NCI-H2107 treated with DMSO at 0.1 percent for 48 hours (cell line): ENCODE results near the gene TLE2.
A peak's percentile ranks its signal among the peaks of the same experiment; 100 is the strongest.

ENCODE experiments used
- DNase-seq: peaks from one replicate; lab custom pipeline; 2025; ENCODE audit not compliant: unreplicated experiment; lab: John Stamatoyannopoulos, UW

The TLE2 gene

GRCh38 chr19:3029065-3029923, at the start of gene TLE2:
TLE2 (minus strand) TSS chr19:3029280; CDS start chr19:3028904, 376 bp downstream.
- no peak for DNase-seq

DNA sequence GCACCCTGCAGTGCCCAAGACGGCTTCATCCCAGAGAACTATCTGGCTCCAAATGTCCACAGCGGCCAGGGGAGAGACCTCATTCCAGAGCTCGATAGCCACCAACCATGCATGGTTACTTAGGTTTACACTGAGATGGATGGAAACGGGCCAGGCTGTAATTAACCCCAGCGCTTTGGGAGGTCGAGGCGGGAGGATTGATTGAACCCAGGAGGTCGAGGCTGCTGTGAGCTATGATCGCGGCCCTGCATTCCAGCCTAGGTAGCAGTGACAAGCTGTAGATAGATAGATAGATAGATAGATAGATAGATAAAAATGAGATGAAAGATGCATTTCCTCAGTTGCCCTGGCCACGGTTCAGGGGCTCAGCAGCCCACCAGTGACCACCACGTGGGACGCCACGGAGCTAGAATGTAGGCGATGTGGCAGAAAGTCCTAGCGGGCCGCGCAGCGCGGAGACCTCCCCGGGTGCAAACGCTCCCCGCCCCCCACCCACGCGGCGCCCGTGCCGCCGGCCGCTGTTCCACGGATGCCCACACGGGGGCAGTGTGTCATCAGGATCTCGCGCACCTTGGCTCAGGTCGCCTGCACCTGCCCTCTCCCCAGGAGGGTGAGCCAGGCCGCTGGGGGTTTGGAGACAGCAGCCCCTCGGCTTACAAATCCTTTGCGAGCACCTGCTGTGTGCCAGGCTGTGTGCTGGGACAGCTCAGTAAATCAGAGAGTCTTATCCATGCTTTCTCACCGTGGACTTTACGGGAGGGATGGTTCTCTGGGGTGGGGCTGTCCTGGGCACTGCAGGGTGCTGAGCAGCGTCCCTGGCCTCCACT, 46.7 kb upstream of the TLE2 start:
- peak; percentile 39 for DNase-seq

- no peak for DNase-seq
Observed at GRCh38 chr19:3073931-3074595, 45.0 kb upstream of the TLE2 start.

DNA sequence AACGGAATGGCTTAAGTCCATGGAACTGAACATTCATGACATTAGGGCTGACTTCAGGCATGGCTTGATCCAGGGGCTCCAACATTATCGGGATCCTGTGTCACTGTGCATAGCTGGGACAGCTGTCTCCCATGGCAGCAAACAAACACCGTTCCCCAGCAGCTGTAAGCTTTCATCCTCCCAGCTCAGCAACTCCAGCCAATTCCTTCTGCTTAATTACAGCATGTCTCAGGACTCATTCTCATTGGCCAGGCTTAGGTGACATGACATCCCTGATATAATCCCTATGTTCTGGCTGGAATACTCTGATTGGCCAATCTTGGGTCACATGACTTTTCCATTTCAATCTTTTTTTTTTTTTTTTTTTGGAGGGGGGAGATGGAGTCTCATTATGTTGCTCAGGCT, 44.1 kb upstream of the TLE2 start:
- DNase-seq, result peak; percentile 33

- no peak for DNase-seq
Observed at GRCh38 chr19:3071768-3072167, 42.7 kb upstream of the TLE2 start.

DNA sequence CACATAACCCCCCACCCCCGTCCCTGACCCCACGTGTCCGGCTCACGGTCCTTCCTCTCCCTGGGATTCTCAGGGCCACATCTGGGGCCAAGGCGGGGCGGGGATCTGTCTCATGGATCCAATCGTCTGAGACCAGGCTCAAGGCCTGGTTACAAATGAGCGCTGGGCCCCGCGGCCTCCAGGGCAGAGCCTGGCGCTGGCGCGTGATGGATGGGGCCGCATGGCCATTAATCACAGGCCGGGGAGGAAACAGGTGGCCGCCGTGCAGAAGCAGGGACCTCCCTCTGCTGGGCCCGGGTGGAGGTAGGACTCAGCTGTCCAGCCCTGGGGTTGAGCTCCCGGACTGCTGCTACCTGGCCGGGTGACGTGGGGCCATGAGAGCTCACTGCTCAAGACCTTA, 39.0 kb upstream of the TLE2 start:
- DNase-seq, result no peak

- DNase-seq, result no peak
Observed at GRCh38 chr19:3067563-3067962, 38.5 kb upstream of the TLE2 start.

DNA sequence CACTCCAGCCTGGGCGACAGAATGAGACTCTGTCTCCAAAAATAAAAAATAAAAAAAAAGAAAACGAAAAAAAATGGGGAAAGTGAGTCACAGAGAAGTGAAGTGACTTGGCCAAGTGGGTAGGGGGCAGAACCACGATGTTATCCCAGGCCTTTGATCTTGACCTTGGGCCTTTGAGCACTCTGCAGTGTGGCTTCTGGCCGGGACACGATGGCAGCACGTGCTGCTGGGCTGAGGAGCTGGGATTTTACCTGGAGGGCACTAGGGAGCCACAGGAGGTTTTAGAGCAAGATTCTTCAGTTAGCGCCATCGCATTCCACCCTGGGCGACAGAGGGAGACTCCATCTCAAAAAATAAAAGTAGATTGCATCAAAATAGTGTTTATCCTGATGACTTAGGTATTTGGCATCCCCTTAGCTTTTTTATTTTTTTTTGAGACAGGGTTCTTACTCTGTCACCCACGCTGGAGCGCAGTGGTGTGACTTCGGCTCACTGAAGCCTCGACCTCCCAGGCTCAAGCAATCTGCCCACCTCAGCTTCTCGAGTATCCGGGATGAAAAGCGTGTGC, 37.5 kb upstream of the TLE2 start:
- no peak for DNase-seq

GRCh38 chr19:3065675-3066357, 36.7 kb upstream of the TLE2 start:
- DNase-seq, result peak; percentile 57

DNA sequence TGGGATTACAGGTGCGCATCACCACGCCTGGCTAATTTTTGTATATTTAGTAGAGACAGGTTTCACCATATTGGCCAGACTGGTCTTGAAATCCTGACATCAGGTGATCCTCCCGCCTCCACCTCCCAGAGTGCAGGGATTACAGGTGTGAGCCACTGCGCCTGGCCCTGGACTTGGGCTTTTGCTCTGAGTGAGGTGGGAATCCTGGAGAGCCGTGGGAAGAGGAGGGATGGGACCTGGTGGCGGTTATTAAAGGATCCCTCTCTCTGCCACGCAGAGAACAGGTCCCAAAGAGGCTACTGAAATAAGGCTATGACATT, 34.9 kb upstream of the TLE2 start:
- DNase-seq, result no peak

- DNase-seq, result no peak
Observed at GRCh38 chr19:3062165-3063105, 33.4 kb upstream of the TLE2 start, which contains the start of gene TLE5. TLE5 (minus strand) TSS chr19:3062495; CDS start chr19:3062200, 295 bp downstream.

DNA sequence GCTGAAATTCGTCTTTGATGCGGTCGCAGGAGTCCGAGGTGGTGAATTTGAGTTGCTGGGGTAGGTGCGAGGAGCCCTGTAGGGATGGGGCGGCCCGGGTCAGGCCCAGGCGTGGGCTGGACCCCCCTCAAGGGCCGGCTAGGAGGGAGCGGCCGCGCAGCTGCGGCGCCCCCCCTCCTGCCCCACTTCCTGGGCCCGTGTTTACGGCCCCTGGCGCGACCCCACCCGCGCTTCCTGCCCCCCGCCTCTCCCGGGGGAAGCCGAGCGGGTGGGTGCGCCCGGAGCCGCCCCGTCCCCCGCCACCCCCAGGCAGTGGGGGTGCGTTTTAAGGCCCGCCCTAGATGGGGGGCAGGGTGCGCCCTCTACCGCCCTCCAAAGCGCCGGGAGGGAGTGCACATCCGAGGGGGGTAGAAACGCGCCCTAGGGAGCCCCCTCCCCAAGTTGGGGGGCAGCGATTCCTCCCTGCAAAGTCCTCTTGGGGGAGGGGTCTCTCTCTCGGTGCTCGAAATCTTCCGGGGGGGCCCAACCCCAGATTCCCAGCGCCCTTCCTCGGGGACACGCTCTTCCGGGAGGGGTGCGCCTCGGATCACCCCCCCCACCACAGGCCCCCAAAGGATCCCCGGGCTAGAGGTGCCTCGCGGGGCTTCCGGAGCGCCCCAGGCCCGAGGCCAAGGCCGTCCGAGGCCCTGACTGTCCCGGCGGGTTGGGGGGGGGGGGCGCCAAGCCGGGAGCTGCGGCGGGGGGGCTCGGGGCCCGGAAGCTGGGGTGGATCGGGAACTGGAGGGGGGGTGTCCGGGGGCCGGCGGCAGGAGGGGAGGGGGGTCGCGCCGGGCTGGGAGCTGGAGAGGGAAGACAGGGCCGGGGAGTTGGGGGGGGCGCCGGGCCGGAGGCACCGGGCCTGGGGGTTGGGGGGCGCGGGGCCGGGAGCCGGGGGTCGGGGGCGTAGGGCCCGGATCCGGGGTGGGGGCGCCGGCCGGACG, 32.4 kb upstream of the TLE2 start:
- no peak for DNase-seq

GRCh38 chr19:3060857-3061181, 31.7 kb upstream of the TLE2 start:
- no peak for DNase-seq

DNA sequence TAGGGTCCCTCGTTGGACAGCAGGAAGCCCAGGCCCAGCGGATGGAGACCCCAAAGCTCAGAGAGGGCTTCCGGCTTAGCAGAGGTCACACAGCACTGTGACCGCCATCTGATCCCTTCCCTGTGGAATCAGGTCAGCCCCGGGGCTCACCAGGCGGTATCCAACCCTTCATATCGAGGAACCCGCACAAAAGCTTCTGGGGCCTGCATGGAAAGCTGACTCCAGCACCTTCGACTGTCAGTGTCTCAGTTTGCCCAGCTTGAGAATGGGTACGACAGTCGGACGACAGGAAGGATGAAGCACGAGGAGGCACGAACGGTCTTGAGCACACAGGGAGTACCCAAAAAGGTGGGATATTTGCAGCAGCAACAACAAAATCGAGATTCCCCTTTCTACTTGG, 30.6 kb upstream of the TLE2 start:
- no peak for DNase-seq

GRCh38 chr19:3058821-3059314, 29.8 kb upstream of the TLE2 start:
- DNase-seq, result no peak

DNA sequence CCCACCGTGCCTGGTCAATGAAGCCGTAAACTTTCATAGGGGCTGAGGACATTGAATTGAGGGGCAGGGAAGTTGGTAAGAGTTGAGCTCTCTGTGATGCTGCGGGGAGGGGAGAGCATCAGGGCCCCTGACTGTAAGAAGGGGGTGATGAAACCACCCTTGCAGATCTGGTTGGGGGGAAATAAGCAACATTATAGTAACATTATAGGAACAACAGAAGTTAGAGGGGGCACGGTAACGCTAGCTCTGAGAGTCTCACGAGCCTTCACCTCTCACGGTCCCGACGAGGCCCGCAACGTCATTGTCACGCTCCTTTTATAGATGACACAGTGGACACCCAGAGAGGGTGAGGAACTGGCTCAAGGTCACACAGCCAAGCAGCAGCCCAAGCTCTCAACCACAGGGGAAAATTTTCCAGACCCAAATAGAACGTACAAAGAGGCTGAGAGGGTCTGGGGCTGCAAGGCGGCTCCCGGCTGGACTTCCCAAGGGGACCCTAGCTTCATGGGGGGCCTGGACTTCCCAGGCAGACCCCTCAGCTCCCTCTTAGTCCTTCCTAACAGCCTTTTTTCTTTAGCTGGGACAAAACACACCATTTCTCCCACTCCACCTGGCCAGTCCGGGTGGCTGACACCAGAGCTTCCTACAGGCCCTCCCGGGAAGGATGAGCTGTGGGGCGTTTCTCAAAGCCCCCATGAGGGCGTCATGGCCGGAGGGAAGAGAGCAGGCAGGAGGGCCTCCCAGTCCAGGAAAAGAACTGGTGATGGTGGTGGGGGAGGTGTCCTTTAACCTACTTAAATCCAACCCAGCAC, 29.1 kb upstream of the TLE2 start:
- no peak for DNase-seq

DNA sequence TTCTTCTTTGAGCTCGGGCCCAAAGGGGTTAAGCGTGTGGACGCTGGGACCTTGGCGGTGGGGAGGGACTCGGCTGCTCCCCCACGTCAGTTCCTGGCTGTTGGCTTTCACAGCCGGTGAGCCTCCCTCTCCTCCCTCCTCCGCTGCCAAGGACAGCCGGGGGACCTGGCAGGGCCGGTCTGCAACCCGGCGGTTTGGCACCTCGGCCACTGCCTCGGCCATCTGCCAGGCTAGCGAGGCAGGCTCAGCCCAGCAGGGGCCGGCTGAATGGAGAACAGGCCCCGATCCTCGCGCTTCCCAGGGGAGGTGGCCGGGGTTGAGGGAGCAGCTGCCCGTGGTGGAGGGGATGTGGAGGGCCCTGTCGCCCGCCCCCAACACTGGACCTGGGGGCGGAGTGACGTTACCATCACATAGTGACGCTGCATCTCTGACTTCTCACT, 28.2 kb upstream of the TLE2 start:
- DNase-seq, result peak; percentile 13
